H4 (cell line): Measurements from ENCODE around the gene UQCRH. TPM values are rescaled to one million over a fixed set of nuclear protein-coding genes. Genes with fewer than 3 reads are reported as not detected.

Experiments used
- DNase-seq: peaks from one replicate; pipeline ENCODE4 v3.0.0-alpha.2; 2015; ENCODE audit warnings: low spot score
- total RNA-seq: library from RNA; depleted of rRNA; stranded (reverse); fragments of >200 nt; shearing (Covaris generic); gene quantifications from 2 replicates; pipeline ENCODE4 v1.2.3, GENCODE V29; 2014; rRNA removed

The UQCRH gene
- total RNA-seq: 1,107 and 1,124 TPM in 2 replicates

DNA sequence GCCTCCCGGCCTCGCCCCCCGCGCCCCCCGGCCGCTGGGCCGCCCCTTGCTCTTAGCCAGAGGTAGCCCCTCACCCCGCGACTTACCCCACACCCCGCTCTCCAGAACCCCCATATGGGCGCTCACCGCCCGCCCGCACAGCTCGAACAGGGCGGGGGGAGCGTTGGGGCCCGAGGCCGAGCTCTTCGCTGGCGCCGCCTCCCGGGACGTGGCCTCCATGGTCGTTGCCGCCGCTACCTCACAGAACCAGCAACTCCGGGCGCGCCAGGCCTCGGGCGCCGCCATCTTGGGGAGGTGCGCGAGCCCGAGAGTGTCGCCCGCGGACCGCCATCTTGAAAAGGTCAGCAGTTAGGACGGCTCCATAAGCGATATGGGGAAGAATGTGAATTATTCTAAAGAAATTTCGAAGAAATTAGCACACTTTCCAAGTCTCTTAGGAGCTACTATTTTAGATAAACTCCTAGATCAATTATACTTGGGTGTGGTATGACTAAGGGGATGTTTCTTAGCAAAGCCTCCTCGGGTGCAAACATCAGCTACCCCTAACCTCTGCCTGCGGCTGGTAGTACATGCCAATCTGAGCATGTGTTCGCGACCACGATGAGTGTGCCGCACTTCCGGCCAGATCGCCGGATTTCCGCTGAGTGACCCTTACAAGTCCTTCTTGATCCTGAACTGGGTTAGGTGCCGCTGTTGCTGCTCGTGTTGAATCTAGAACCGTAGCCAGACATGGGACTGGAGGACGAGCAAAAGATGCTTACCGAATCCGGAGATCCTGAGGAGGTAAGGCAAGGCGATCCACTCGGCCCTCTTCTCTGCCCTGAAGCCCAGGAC, at the start of gene UQCRH, which contains the start of gene LRRC41:
UQCRH (plus strand) TSS at position 661 of the 834 bp plus-strand sequence; CDS start at position 730, 69 bp downstream.
LRRC41 (minus strand) TSS at position 579 of the 834 bp plus-strand sequence; CDS start at position 285, 294 bp downstream.
- DNase-seq: peak; percentile 99

- no peak for DNase-seq
These were observed 48.8 kb upstream of the UQCRH start for GRCh38 chr1:46254668-46255067.

DNA sequence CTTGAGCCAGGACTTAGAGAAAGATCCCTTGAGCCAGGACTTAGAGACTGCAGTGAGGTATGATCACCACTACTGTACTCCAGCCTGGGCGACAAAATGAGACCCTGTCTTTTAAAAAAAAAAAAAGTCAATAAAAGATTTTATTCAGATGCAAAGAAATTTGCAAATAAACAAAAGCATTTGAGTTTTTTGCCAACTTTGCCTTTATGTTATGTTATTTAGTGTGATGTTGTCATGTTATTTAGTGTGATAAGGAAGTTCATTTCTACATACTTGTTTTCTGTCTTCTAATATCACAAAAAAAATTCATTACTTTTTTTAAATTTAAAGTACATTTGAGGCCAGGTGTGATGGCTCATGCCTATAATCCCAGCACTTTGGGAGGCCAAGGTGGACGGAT, 47.0 kb upstream of the UQCRH start:
- no peak for DNase-seq

- no peak for DNase-seq
These were observed 41.0 kb upstream of the UQCRH start for GRCh38 chr1:46262508-46262907.

DNA sequence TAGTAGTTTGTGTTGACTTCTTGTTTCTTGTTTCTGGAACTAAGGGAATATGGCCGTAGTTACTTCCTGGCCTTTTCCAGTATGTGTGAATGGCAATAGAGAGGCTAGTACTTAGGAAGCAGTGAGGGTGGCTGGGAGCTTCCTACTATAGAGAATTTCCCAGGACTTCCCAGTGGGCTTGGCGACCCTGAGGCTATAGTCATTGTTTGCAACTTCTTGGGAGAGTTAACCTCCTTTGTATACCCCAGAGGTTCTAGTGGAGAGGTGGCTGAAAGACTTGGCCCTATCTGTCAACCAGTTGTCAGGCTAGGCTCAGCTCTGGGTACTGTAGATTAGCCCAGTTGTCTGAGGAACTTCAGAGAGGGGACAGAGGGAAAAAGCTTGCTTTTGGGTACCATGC, 40.4 kb upstream of the UQCRH start:
- no peak for DNase-seq

DNA sequence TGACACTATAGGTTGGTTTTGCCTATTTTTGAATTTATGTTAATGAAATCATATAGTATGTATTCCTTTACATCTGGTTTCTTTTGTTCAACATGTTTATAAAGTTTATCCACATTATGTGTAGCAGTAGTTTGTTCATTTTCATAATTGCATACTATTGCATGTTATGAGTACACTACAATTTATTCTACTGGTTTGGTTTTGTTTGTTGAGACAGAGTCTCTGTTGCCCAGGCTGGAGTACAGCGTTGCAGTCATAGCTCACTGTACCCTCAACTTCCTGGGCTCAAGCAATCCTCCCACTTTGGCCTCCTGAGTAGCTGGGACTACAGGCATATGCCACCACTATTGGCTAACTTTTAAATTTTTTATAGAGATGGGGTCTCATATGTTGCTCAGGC, 34.9 kb upstream of the UQCRH start:
- DNase-seq: no peak

GRCh38 chr1:46274225-46275029, 29.1 kb upstream of the UQCRH start:
- no peak for DNase-seq

DNA sequence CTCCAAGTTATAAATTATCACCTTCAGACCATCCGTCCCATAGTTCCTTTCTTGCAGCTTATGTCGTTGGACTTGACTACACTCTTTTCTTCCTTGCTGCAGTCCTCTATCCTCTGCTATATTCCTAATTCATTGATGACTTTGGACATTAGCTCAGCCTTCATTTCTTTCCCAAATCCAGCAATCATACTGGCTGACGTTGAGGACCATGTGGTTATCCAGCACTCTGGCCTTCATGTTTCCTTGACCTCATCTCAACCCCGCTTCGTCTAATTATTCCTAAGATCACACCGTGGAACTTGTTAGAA, 28.5 kb upstream of the UQCRH start:
- no peak for DNase-seq

DNA sequence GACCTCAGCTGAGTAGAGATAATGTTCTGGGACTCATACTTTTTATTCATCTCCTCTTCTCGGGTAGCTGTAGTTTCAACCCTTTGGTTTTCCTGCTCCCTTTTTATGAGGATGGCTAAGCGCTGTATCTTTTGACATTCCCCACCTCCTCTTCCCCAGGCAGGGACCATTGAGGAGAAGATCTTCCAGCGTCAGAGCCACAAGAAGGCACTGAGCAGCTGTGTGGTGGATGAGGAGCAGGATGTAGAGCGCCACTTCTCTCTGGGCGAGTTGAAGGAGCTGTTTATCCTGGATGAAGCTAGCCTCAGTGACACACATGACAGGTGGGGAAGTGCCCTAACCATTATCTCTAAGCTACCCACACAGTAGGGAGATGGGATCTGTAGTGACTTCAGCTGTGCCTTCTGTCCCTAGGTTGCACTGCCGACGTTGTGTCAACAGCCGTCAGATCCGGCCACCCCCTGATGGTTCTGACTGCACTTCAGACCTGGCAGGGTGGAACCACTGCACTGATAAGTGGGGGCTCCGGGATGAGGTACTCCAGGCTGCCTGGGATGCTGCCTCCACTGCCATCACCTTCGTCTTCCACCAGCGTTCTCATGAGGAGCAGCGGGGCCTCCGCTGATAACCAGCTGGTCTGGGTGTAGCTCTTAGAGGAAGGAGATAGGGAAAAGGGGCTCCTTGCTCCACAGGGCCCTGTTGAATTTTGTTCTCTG, 25.7 kb upstream of the UQCRH start:
- no peak for DNase-seq

- DNase-seq: no peak
These were observed 24.7 kb upstream of the UQCRH start for GRCh38 chr1:46278807-46279206.

GRCh38 chr1:46280092-46280491, 23.4 kb upstream of the UQCRH start:
- no peak for DNase-seq

DNA sequence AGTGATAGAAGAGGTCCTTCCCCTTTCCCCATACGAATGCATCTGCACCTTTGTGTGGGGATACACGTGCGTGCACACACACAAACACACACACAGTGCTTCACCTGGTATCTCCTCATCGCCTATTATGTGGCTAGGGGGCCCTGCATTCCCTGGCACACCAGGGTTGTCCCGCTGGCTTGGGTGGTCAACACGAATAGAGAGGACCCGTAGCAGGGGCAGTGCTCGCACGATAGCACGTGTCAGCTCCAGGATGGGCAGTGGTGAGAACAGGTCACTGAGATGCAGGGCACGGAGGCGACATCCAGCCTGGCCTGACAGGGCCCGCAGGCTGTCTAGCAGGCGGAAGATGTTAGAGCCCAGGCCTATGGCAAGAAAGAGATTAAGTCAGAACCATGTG, 22.5 kb upstream of the UQCRH start:
- no peak for DNase-seq

- DNase-seq: no peak
These were observed 19.4 kb upstream of the UQCRH start for GRCh38 chr1:46284058-46284457.

DNA sequence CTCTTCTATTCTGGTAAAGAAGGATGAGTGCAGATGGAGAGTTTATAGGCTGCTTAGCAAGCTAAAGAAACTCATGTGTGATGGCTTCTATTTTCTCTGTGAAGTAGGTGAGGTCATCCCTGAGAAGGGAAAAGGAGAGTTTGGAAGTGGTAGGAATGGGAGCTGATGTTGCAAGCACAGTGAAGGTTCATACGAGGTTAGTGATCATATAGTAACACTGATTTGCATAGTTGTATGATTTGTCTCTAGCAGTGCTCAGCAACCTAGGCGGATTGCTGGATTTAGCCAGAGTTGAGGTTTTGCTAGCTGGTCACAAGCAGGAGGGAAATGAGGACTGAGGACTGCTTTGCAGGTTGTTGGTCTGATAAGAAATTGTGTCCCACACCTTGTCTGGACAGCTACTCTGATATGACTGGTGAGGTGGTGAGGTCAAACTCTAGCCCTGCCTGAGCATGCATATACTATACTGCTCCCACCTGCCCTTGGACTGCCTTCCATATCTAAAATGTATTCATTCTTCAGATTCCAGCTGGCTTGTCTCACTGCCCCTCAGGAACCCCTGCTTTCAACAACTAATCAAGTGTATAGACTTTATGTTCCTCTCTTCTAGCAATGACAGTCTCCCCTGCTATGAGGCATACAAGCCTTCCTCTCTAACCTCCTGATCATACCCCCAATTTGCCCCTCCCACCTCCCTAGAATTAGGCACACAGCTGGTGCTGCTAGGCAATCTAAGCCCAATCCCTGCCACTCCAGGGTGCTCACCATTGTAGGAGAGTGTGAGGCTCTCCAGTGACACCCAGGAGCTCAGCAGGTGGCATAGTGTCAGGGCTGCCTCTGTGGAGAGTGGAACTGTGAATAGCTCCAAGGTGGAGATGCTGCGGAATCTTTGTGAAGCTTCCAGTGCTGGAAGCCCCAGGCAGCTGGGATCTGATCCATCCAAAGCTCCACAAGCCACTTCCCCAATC, 18.6 kb upstream of the UQCRH start:
- no peak for DNase-seq

GRCh38 chr1:46285730-46286477, 17.6 kb upstream of the UQCRH start:
- DNase-seq: no peak

DNA sequence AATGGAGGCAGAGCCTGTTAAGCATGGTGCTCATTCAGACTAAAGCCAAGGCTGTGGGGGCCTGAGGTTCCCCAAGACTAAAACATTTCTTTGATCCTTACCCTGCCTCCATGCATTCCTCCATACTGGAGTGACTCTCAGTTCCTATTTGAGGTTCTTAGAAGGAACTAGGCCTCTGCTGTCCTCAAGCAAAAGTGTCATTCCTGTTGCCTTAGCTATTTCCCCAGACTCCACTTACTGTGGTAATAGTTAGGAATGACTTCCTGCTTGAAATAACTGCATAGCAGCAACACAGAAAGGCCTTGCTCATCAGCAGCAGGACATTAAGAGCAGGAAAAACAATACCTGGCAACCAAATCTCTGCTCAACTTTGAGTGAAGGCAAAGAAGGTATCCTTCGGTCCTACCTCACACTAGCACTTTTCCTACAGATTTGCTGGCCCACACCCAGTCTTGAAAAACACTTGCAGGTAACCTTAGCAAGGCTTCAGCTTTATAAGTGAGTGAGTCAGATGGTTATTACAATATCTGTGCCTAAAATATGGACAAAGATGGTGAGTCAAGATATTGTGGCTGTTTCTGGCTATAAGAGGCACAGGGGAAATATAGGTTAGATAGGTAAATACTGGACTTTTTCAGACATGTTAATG, 14.9 kb upstream of the UQCRH start:
- DNase-seq: no peak

DNA sequence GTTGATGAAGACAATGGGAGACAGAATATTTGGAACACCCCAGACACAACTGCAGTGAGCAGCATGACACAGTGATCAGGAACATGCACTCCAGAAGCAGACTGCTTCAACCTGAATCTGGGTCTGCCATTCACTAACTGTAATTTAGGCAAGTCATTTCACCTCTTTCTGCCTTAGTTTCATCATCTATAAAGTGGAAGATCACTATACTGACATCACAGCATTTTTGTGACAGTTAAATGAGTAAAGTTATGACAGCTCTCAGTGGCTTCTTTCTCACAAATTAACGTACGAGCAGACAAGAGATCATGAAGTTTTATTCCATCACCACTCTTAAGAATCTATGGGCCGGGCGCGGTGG, 14.4 kb upstream of the UQCRH start:
- no peak for DNase-seq

DNA sequence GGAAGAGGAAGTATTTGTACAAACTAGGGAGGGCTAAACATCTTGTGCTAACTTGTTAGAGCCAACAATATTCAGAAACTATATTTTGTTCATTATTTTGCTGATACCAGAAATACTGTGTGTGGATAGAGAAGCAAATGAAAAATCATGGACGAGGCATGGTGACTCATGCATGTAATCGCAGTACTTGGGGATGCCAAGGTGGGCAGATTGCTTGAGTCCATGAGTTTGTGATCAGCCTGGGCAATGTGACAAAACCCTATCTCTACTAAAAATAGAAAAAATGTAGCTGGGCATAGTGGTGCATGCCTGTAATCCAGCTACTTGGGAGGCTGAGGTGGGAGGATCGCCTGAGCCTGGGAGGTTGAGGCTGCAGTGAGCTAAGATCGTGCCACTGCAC, 13.5 kb upstream of the UQCRH start:
- DNase-seq: no peak

GRCh38 chr1:46295306-46295705, 8.2 kb upstream of the UQCRH start:
- DNase-seq: no peak

- no peak for DNase-seq
These were observed 5.1 kb upstream of the UQCRH start for GRCh38 chr1:46298387-46298786.
